ENCODE results near the gene NANOS2.

The NANOS2 gene

DNA sequence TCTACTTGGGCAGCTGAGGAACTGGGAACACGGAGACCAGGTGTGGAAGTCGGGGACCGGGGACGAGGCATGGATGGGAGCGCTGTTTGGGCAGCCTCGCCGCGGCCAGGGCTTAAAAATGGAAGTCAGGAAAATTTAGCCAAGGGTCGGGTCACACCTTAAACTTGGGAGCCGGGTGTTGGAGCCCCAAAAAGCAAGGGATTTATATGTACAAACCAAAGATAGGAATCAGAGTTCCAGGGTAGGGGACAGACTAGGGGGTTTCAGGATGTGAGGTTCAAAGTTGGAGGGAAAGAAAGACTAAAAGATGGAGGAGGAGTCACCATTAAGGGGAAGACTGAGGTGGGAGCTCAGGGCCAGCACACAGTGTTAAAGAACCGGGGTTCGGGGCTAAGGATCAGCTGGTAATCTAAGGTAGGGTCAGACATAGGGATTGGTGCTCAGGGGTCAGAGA, 49.9 kb downstream of the NANOS2 start:
- TF ChIP-seq, protein P1, sequence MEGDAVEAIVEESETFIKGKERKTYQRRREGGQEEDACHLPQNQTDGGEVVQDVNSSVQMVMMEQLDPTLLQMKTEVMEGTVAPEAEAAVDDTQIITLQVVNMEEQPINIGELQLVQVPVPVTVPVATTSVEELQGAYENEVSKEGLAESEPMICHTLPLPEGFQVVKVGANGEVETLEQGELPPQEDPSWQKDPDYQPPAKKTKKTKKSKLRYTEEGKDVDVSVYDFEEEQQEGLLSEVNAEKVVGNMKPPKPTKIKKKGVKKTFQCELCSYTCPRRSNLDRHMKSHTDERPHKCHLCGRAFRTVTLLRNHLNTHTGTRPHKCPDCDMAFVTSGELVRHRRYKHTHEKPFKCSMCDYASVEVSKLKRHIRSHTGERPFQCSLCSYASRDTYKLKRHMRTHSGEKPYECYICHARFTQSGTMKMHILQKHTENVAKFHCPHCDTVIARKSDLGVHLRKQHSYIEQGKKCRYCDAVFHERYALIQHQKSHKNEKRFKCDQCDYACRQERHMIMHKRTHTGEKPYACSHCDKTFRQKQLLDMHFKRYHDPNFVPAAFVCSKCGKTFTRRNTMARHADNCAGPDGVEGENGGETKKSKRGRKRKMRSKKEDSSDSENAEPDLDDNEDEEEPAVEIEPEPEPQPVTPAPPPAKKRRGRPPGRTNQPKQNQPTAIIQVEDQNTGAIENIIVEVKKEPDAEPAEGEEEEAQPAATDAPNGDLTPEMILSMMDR (IDR thresholded peaks at IDR 0.05; ENCODE audit: low read length, missing control alignments): no peak
- no peak for DNase-seq (ENCODE audit: low read depth)
- no peak overlapping the region for H3K4me3 ChIP-seq (replicated peaks; ENCODE audit: low read depth, low read length)

DNA sequence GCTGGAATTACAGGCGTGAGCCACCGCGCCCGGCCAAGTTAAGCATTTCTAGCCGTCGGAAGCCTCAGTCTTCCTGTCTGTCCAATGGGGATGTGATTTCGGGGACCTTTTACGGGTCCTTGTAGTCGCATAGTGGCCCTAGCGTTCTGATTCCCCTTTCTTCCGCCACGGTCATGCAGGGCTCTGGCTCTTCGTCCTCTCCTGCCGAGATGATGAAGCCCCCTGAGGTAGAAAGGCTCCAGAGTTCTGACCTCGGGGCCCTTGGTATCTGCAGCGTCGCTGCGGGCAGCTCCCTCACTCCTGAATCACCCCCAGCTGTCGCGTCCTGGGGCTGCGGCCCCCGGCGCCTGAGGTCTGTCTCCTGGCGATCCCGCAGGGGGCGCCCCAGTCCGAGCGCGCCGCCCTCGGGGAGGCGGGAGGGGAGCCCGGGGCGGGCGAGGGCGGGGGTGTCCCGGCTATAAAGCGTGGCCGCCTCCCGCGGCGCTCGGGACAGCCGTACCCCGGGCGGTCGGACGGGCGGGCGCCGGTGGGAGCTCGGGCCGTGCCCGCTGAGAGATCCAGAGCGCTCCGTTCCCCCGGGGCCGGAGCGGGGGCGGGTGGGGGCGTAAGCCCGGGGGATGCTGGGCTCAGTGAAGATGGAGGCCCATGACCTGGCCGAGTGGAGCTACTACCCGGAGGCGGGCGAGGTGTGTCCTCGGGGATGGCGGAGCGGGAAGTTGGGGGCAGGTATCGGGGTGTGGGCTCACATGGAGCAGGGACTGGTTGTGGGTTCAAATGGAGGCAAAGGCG, 50.5 kb downstream of the NANOS2 start, which contains the start of gene FOXA3:
TSS of gene FOXA3 (plus strand) at position 487 of the 789 bp plus-strand sequence. CDS start at position 618, 131 bp downstream.
- TF ChIP-seq, protein P1 (IDR thresholded peaks at IDR 0.05; ENCODE audit: low read length, missing control alignments): peak; percentile 28
- peak; percentile 25 for DNase-seq (ENCODE audit: low read depth)
- H3K4me3 ChIP-seq (replicated peaks; ENCODE audit: low read depth, low read length): peak within 1 kb of the TSS; percentile 67

DNA sequence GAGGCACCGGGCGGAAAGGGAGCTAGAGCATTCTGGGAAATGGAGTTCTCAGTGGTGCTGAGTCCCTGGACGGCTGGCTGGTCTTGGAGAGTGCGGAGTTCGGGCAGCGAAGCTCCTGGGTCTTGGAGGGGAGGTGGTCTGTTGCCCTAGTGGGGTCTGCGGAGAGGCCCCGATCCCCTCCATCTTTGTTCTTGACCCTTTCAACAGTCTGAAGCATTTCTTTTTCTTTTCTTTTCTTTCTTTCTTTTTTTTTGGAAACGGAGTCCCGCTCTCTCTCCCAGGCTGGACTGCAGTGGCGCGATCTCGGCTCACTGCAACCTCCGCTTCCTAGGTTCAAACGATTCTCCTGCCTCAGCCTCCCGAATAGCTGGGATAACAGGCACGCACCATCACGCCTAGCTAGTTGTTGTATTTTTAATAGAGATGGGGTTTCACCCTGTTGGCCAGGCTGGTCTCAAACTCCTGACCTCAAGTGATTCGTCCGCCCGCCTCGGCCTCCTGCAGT, 51.2 kb downstream of the NANOS2 start:
- H3K4me3 ChIP-seq (replicated peaks; ENCODE audit: low read depth, low read length): peak overlapping the region; percentile 67
- TF ChIP-seq, protein P1 (IDR thresholded peaks at IDR 0.05; ENCODE audit: low read length, missing control alignments): no peak
- DNase-seq (ENCODE audit: low read depth): no peak
